Omental fat pad (tissue), 4 donors: ENCODE data around the gene SDK1. TPM values are rescaled to one million over a fixed set of nuclear protein-coding genes. Genes with fewer than 3 reads are reported as not detected.

Experiments used
- ATAC-seq: fragments of 150-250 bp; one replicate; pipeline ENCODE4 v1.9.1; 2016; ENCODE audit warnings: mild to moderate bottlenecking, moderate library complexity; ENCODE audit not compliant: low FRiP score
- DNase-seq: peaks from one replicate; pipeline ENCODE4 v3.0.0-alpha.2; 2019; ENCODE audit warnings: low spot score
- CTCF ChIP-seq, 3 donors: fragments of 450-650 bp; IDR thresholded peaks; one replicate each; pipeline ENCODE4 v1.5.1; 2016 to 2017; ENCODE audit warnings: antibody characterized with exemption in 3 of 3, mild to moderate bottlenecking in 3 of 3, moderate library complexity in 2 of 3
- total RNA-seq, 4 donors: library from RNA; depleted of rRNA; stranded (reverse); fragments of >200 nt; gene quantifications; one replicate each; pipeline ENCODE4 v1.1.0, GENCODE V29; 2016

Gene SDK1
- total RNA-seq, 4 donors from 2014 or later: 2.5 to 14.7 (median 5.4) TPM

- ATAC-seq (no peak), DNase-seq (no peak)
- no peak for TF ChIP-seq CTCF (IDR thresholded peaks at IDR 0.05)
These were observed 944.2 kb downstream of the SDK1 start for GRCh38 chr7:4245135-4245865.

GRCh38 chr7:4245866-4246470, 944.9 kb downstream of the SDK1 start:
- DNase-seq: no peak
- ATAC-seq: no peak
- no peak for TF ChIP-seq CTCF (IDR thresholded peaks at IDR 0.05)

- DNase-seq: no peak
- no peak for TF ChIP-seq CTCF (IDR thresholded peaks at IDR 0.05)
- ATAC-seq: no peak
These were observed 945.5 kb downstream of the SDK1 start for GRCh38 chr7:4246536-4246935.

- DNase-seq (no peak), ATAC-seq (no peak)
These were observed 946.2 kb downstream of the SDK1 start for GRCh38 chr7:4247106-4247876.

GRCh38 chr7:4248295-4248694, 947.2 kb downstream of the SDK1 start:
- no peak for TF ChIP-seq CTCF (IDR thresholded peaks at IDR 0.05)
- ATAC-seq (no peak), DNase-seq (no peak)

More at GRCh38 chr7:4247106-4247876, 946.2 kb downstream of the SDK1 start:
- no peak for TF ChIP-seq CTCF (IDR thresholded peaks at IDR 0.05)

- DNase-seq (no peak), ATAC-seq (no peak)
- no peak for TF ChIP-seq CTCF (IDR thresholded peaks at IDR 0.05)
These were observed 948.2 kb downstream of the SDK1 start for GRCh38 chr7:4249241-4249640.
